K562 (cell line): ENCODE results near the gene LAX1. TPM values are rescaled to one million over a fixed set of nuclear protein-coding genes. Genes with fewer than 3 reads are reported as not detected.

ENCODE experiments used
- YBX1 ChIP-seq: fragments of 450-650 bp; IDR thresholded peaks from 2 replicates; pipeline ENCODE4 v1.7.1; 2016; ENCODE audit warnings: mild to moderate bottlenecking
- ZNF354B ChIP-seq: fragments of 250-450 bp; sonication (Bioruptor Pico); IDR thresholded peaks from 2 replicates; pipeline ENCODE4 v1.4.0; 2020
- ZNF407 ChIP-seq: fragments of 450-650 bp; IDR thresholded peaks from 2 replicates; pipeline ENCODE4 v1.6.1; 2016; ENCODE audit warnings: low read depth
- polyA plus RNA-seq, 8 experiments: library from polyadenylated mRNA; depleted of rRNA in 4 of 8; stranded (reverse) in 5 of 8; unstranded in 3 of 8; fragments of >200 nt; fragmentation: Nextera tagmentation in 2 of 8; fragmentation: Illumina TruSeq in 1 of 8; extraction: Ambion mirVana in 2 of 8; extraction: Trizol in 1 of 8; gene quantifications; 2 replicates each; pipeline versions ENCODE4 v1.2.1 to v1.2.3, GENCODE V29; 2011 to 2014; ENCODE audit warnings: inconsistent platforms in 1 of 8, missing spikeins in 1 of 8
- total RNA-seq, 7 experiments: library from RNA; depleted of rRNA in 6 of 7; stranded (reverse); fragments of >200 nt in 6 of 7; fragmentation: Illumina TruSeq in 2 of 7; extraction: Trizol in 2 of 7; gene quantifications; 2 replicates each; pipeline versions ENCODE4 v1.2.1 to v1.2.3, GENCODE V29; 2011 to 2021; ENCODE audit warnings: low replicate concordance in 1 of 7
- TF ChIP-seq, protein P1 (sequence below): fragments of 250-450 bp; sonication (Bioruptor Pico); IDR thresholded peaks from 2 replicates; pipeline ENCODE4 v1.4.0; 2020; ENCODE audit warnings: mild to moderate bottlenecking, moderate library complexity, borderline replicate concordance

LAX1 gene
- total and polyA plus RNA-seq, 9 of the 15 experiments (the other 6 are each of a cell fraction or from before 2014, with no cell fraction given) = not detected

DNA sequence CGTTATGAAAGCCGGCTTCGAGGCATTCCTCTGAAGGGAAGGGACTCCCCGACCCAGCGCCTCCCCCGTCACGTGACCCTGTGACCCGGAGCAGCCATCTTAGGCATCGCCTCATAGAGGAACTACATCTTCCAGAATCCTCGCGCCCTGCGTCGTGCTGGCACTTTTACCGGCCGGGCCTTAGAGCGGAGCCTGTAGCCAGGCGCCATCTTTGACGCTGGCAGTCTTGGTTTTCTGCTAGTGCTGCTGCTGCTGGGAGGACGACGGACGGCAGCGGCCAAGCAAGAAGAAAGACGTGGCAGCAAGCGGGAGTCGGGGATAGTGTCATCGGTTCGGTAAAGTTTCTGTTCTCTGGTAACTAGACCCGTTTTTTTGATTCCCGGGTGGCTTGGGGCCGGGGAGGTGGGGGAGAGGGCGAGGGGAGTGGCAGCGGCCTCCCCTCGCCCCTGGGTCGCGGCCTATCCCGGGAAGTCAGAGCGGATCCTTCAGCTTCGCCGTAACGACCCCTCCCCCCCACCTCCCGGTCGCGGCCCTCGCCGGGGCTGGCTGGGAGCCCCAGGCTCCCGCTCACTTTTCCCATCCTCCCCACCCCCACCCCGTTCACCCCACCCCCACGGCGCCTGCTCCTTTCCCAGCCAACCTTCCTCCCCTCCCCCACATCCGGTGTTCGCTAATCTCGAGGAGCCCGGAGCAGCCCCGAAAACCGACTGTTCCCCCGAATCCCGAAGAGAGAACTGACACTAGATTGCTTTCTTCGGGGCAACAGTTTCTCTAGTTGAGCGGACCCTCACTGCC is 30.7 kb downstream of the LAX1 start, which contains the start of the genes ZBED6 and ZC3H11A (continued):
- TF ChIP-seq ZNF407 (no peak), YBX1 (no peak), ZNF354B (CRISPR knock-in tag) (no peak)
- TF ChIP-seq, protein P1, sequence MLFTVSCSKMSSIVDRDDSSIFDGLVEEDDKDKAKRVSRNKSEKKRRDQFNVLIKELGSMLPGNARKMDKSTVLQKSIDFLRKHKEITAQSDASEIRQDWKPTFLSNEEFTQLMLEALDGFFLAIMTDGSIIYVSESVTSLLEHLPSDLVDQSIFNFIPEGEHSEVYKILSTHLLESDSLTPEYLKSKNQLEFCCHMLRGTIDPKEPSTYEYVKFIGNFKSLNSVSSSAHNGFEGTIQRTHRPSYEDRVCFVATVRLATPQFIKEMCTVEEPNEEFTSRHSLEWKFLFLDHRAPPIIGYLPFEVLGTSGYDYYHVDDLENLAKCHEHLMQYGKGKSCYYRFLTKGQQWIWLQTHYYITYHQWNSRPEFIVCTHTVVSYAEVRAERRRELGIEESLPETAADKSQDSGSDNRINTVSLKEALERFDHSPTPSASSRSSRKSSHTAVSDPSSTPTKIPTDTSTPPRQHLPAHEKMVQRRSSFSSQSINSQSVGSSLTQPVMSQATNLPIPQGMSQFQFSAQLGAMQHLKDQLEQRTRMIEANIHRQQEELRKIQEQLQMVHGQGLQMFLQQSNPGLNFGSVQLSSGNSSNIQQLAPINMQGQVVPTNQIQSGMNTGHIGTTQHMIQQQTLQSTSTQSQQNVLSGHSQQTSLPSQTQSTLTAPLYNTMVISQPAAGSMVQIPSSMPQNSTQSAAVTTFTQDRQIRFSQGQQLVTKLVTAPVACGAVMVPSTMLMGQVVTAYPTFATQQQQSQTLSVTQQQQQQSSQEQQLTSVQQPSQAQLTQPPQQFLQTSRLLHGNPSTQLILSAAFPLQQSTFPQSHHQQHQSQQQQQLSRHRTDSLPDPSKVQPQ (CRISPR knock-in tag) = no peak
